ENCODE data around the gene NCSTN.

Gene NCSTN

GRCh38 chr1:160405331-160405877 lies 62.2 kb downstream of the NCSTN start:
- Histone ChIP-seq H2BK12ac (ENCODE audit: low read length) (no peak overlapping the region), H3K9ac (ENCODE audit: low read length) (no peak overlapping the region), H3K4me1 (ENCODE audit: control insufficient read depth in 1 of 2, insufficient read depth in 2 of 2, low read length in 2 of 2) (peaks cover 42 to 59% of the 10 kb centered on the region in 2 experiments), H2AFZ (ENCODE audit: insufficient read depth, low read length, poor library complexity) (no peak overlapping the region), H3K14ac (ENCODE audit: low read length) (no peak overlapping the region), H3K27ac (ENCODE audit: low read depth, low read length) (no peak overlapping the region), H3K18ac (ENCODE audit: low read length) (no peak overlapping the region), H3K79me2 (ENCODE audit: control insufficient read depth, insufficient read depth, low read length, poor library complexity) (peaks cover 11% of the 10 kb centered on the region), H3K36me3 (ENCODE audit: control insufficient read depth in 1 of 2, insufficient read depth in 2 of 2, low read length in 2 of 2) (no peaks in the 10 kb centered on the region), H3K4me3 (ENCODE audit: low read depth, low read length) (no peak overlapping the region), H3K23ac (ENCODE audit: low read length) (no peak overlapping the region), H3K27me3 (ENCODE audit: insufficient read depth, low read length) (no peaks in the 10 kb centered on the region), H2BK120ac (ENCODE audit: insufficient read depth, low read length, poor library complexity) (no peak overlapping the region), H2BK5ac (ENCODE audit: low read depth, low read length, poor library complexity) (no peak overlapping the region), H4K91ac (ENCODE audit: low read depth, low read length) (no peak overlapping the region), H4K8ac (ENCODE audit: low read depth, low read length) (no peak overlapping the region), H3K4me2 (ENCODE audit: low read length) (no peak overlapping the region), H4K12ac (ENCODE audit: low read depth, low read length) (no peak overlapping the region), H3K79me1 (ENCODE audit: low read length) (peaks cover 20% of the 10 kb centered on the region), H3K9me3 (ENCODE audit: insufficient read depth, low read depth, low read length) (no peaks in the 10 kb centered on the region), H3K4ac (ENCODE audit: low read depth, low read length) (no peak overlapping the region), H2AK5ac (ENCODE audit: low read length) (no peak overlapping the region)
- no CpG with 5 or more reads among the region's 2 CpGs for WGBS (ENCODE audit: extremely low coverage, insufficient coverage, insufficient read length)
- no peak for DNase-seq

- H3K79me2 ChIP-seq (ENCODE audit: control insufficient read depth, insufficient read depth, low read length, poor library complexity): peaks cover 5% of the 10 kb centered on the region
- H3K4me2 ChIP-seq (ENCODE audit: low read length): no peak overlapping the region
- H3K4me1 ChIP-seq (ENCODE audit: control insufficient read depth in 1 of 2, insufficient read depth in 2 of 2, low read length in 2 of 2): peaks cover 43 to 60% of the 10 kb centered on the region in 2 experiments
- H3K4me3 ChIP-seq (ENCODE audit: low read depth, low read length): no peak overlapping the region
- H4K91ac ChIP-seq (ENCODE audit: low read depth, low read length): no peak overlapping the region
- H2BK120ac ChIP-seq (ENCODE audit: insufficient read depth, low read length, poor library complexity): no peak overlapping the region
- no peak overlapping the region for H3K23ac ChIP-seq (ENCODE audit: low read length)
- no CpG with 5 or more reads among the region's 15 CpGs for WGBS (ENCODE audit: extremely low coverage, insufficient coverage, insufficient read length)
- H3K4ac ChIP-seq (ENCODE audit: low read depth, low read length): no peak overlapping the region
- H3K27me3 ChIP-seq (ENCODE audit: insufficient read depth, low read length): no peaks in the 10 kb centered on the region
- H4K12ac ChIP-seq (ENCODE audit: low read depth, low read length): no peak overlapping the region
- no peak overlapping the region for H2BK12ac ChIP-seq (ENCODE audit: low read length)
- H3K79me1 ChIP-seq (ENCODE audit: low read length): peaks cover 12% of the 10 kb centered on the region
- peak in 1 of 2 donors; percentile 29 for DNase-seq
- H2AK5ac ChIP-seq (ENCODE audit: low read length): no peak overlapping the region
- no peak overlapping the region for H2BK5ac ChIP-seq (ENCODE audit: low read depth, low read length, poor library complexity)
- H3K18ac ChIP-seq (ENCODE audit: low read length): no peak overlapping the region
- no peak overlapping the region for H3K14ac ChIP-seq (ENCODE audit: low read length)
- no peak overlapping the region for H4K8ac ChIP-seq (ENCODE audit: low read depth, low read length)
- no peak overlapping the region for H3K27ac ChIP-seq (ENCODE audit: low read depth, low read length)
- no peaks in the 10 kb centered on the region for H3K36me3 ChIP-seq (ENCODE audit: control insufficient read depth in 1 of 2, insufficient read depth in 2 of 2, low read length in 2 of 2)
- H2AFZ ChIP-seq (ENCODE audit: insufficient read depth, low read length, poor library complexity): no peak overlapping the region
- no peak overlapping the region for H3K9ac ChIP-seq (ENCODE audit: low read length)
- H3K9me3 ChIP-seq (ENCODE audit: insufficient read depth, low read depth, low read length): no peaks in the 10 kb centered on the region
Measured at GRCh38 chr1:160406131-160406968, 63.2 kb downstream of the NCSTN start.

- Histone ChIP-seq H4K8ac (ENCODE audit: low read depth, low read length) (peak overlapping the region; percentile 68), H3K14ac (ENCODE audit: low read length) (peak overlapping the region; percentile 51), H3K4me2 (ENCODE audit: low read length) (peak overlapping the region; percentile 44), H3K36me3 (ENCODE audit: control insufficient read depth in 1 of 2, insufficient read depth in 2 of 2, low read length in 2 of 2) (no peaks in the 10 kb centered on the region), H2BK5ac (ENCODE audit: low read depth, low read length, poor library complexity) (peak overlapping the region; percentile 41), H4K91ac (ENCODE audit: low read depth, low read length) (peak overlapping the region; percentile 53), H3K23ac (ENCODE audit: low read length) (no peak overlapping the region), H3K4me3 (ENCODE audit: low read depth, low read length) (no peak overlapping the region), H3K27me3 (ENCODE audit: insufficient read depth, low read length) (no peaks in the 10 kb centered on the region), H2AFZ (ENCODE audit: insufficient read depth, low read length, poor library complexity) (no peak overlapping the region), H2BK120ac (ENCODE audit: insufficient read depth, low read length, poor library complexity) (peak overlapping the region; percentile 71), H3K4me1 (ENCODE audit: control insufficient read depth in 1 of 2, insufficient read depth in 2 of 2, low read length in 2 of 2) (peaks cover 32 to 44% of the 10 kb centered on the region in 2 experiments), H4K12ac (ENCODE audit: low read depth, low read length) (no peak overlapping the region), H3K79me2 (ENCODE audit: control insufficient read depth, insufficient read depth, low read length, poor library complexity) (peaks cover 5% of the 10 kb centered on the region), H3K9me3 (ENCODE audit: insufficient read depth, low read depth, low read length) (no peaks in the 10 kb centered on the region), H3K79me1 (ENCODE audit: low read length) (peaks cover 12% of the 10 kb centered on the region), H3K18ac (ENCODE audit: low read length) (peak overlapping the region; percentile 75), H2BK12ac (ENCODE audit: low read length) (peak overlapping the region; percentile 5), H3K27ac (ENCODE audit: low read depth, low read length) (peak overlapping the region; percentile 16), H3K4ac (ENCODE audit: low read depth, low read length) (peak overlapping the region; percentile 12), H2AK5ac (ENCODE audit: low read length) (peak overlapping the region; percentile 30), H3K9ac (ENCODE audit: low read length) (no peak overlapping the region)
- DNase-seq: peak; percentile 17 to 51
- 100% methylated on average over 2 of the region's 12 CpGs for WGBS (ENCODE audit: extremely low coverage, insufficient coverage, insufficient read length)
Measured at GRCh38 chr1:160407839-160408801, 64.9 kb downstream of the NCSTN start.

All from trophoblast cell (in vitro differentiated cells and primary cell).